ACC112 (cell line): Measurements from ENCODE around the gene BLVRA.
A peak's percentile ranks its signal among the peaks of the same experiment; 100 is the strongest.

ENCODE experiments used
- H2AFZ ChIP-seq: fragments of 200-600 bp; sonication (generic); one replicate; pipeline ENCODE4 v1.6.0; 2017; ENCODE audit warnings: antibody characterized with exemption, low read length; ENCODE audit not compliant: unreplicated experiment
- H3K27ac ChIP-seq: fragments of 200-600 bp; sonication (generic); 2 replicates; pipeline ENCODE4 v1.5.1; 2014; ENCODE audit warnings: low read depth, mild to moderate bottlenecking, antibody characterized with exemption, low read length, moderate library complexity
- H3K27me3 ChIP-seq: fragments of 200-600 bp; sonication (generic); 2 replicates; pipeline ENCODE4 v1.6.1; 2014; ENCODE audit warnings: mild to moderate bottlenecking, antibody characterized with exemption, low read length, moderate library complexity, mixed read lengths; ENCODE audit not compliant: insufficient read depth
- H3K36me3 ChIP-seq: fragments of 200-600 bp; sonication (generic); 2 replicates; pipeline ENCODE4 v1.6.1; 2016; ENCODE audit warnings: mild to moderate bottlenecking, antibody characterized with exemption, low read length, moderate library complexity, mixed read lengths; ENCODE audit not compliant: insufficient read depth
- H3K4me1 ChIP-seq: fragments of 200-600 bp; sonication (generic); one replicate; pipeline ENCODE4 v1.6.1; 2016; ENCODE audit warnings: low read length, mixed read lengths; ENCODE audit not compliant: insufficient read depth, unreplicated experiment, control insufficient read depth
- H3K4me3 ChIP-seq: fragments of 200-600 bp; sonication (generic); 2 replicates; pipeline ENCODE4 v1.5.1; 2014; ENCODE audit warnings: mild to moderate bottlenecking, low read depth, low read length
- H3K79me2 ChIP-seq: fragments of 200-600 bp; sonication (generic); one replicate; pipeline ENCODE4 v1.6.0; 2016; ENCODE audit warnings: low read length; ENCODE audit not compliant: control insufficient read depth, unreplicated experiment, insufficient read depth

Gene BLVRA

GRCh38 chr7:43834463-43835251 is 76.2 kb downstream of the BLVRA start:
- Histone ChIP-seq H3K4me1 (no peaks in the 10 kb centered on the region), H3K79me2 (no peaks in the 10 kb centered on the region), H2AFZ (no peak overlapping the region), H3K27me3 (no peaks in the 10 kb centered on the region), H3K4me3 (peak overlapping the region; percentile 57; the same call in 1 of the 2 replicates), H3K36me3 (peaks cover 7% of the 10 kb centered on the region; the same call in 1 of the 2 replicates), H3K27ac (no peak overlapping the region)

DNA sequence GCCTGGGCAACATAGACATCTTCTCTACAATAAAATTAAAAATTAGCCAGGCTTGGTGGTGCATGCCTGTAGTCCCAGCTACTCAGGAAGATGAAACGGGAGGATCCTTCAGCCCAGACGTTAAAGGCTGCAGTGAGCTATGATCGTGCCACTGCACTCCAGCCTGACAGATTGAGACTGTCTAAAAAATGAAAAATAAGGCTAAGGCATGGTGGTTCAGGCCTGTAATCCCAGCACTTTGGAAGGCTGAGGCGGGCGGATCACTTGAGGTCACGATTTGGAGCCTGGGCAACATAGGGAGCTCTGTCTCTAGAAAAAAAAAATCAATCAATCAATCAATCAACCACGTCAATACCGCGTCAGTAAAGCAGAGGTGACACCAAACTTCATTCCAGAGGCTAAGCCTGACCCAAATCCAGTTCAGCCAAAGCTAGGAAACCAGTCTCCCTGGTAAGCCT is 79.8 kb downstream of the BLVRA start:
- Histone ChIP-seq H3K4me1 (no peaks in the 10 kb centered on the region), H2AFZ (peak overlapping the region; percentile 58), H3K79me2 (no peaks in the 10 kb centered on the region), H3K4me3 (no peak overlapping the region), H3K36me3 (peaks cover 7% of the 10 kb centered on the region; the same call in 1 of the 2 replicates), H3K27ac (no peak overlapping the region), H3K27me3 (no peaks in the 10 kb centered on the region)

GRCh38 chr7:43843296-43843695 is 84.8 kb downstream of the BLVRA start:
- Histone ChIP-seq H3K4me1 (no peaks in the 10 kb centered on the region), H3K79me2 (no peaks in the 10 kb centered on the region), H3K4me3 (no peak overlapping the region), H3K36me3 (no peaks in the 10 kb centered on the region), H3K27ac (no peak overlapping the region), H2AFZ (no peak overlapping the region), H3K27me3 (no peaks in the 10 kb centered on the region)

DNA sequence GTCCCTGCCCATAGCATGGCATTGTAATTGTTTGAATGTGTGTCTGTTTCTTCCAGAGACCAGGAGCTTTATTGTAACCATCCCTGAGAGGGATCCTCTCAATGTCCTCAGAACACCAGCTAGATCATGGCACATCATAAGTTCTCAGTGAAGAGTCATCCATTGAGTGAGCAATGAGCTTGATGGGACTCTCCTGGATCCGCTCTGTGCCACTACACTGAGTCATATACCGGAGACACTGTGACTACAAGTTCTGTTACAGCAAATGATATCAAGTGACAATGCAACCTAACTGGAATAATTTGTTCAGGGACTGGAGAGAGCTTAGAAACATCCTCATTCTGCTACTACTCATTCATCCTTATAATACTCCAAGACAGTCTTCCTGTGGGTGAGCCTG is 85.8 kb downstream of the BLVRA start:
- H2AFZ ChIP-seq: no peak overlapping the region

DNA sequence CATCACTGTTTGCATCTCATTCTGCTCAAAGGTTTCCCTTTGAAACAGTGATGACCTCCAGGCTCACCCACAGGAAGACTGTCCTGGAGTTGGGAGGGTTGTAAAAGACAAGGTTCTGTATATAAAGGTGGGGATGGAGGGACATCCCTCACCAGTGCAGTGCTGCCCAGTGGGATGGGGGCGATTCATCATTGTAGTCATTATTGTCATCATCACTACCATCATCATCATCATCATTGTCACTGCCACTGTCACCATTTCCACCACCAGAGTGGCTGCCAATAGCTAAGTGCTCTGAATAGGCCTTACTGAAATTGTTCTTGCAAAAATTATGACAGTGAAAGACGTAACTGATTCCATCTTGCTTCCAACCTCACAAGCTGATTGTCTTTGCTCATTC is 86.2 kb downstream of the BLVRA start:
- H3K4me3 ChIP-seq: no peak overlapping the region
- H3K27me3 ChIP-seq: no peaks in the 10 kb centered on the region
- H3K4me1 ChIP-seq: no peaks in the 10 kb centered on the region
- H3K79me2 ChIP-seq: no peaks in the 10 kb centered on the region
- H3K36me3 ChIP-seq: no peaks in the 10 kb centered on the region
- H2AFZ ChIP-seq: no peak overlapping the region
- H3K27ac ChIP-seq: no peak overlapping the region

More for the DNA sequence above, 85.8 kb downstream of the BLVRA start:
- H3K4me1 ChIP-seq: no peaks in the 10 kb centered on the region
- no peaks in the 10 kb centered on the region for H3K79me2 ChIP-seq
- no peak overlapping the region for H3K4me3 ChIP-seq
- no peak overlapping the region for H3K27ac ChIP-seq
- no peaks in the 10 kb centered on the region for H3K36me3 ChIP-seq
- no peaks in the 10 kb centered on the region for H3K27me3 ChIP-seq

DNA sequence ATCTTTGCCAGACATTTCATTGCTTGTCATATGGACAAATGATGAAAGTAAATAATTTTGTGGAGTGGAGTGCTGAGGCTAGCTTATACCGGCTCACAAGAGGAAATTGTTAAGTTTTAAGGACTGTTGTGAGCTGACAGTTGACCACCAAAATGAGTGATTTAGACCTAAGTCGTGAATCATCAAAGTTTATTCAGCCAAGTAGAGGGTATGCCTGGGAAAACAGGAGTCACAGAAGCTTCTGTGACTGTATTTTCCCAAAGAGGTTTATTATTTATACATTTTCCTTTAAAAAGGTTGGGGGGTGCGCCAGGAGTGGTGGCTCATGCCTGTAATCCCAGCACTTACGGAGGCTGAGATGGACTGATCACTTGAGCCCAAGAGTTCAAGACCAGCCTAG is 89.0 kb downstream of the BLVRA start:
- Histone ChIP-seq H2AFZ (no peak overlapping the region), H3K4me1 (no peaks in the 10 kb centered on the region), H3K27ac (no peak overlapping the region), H3K4me3 (no peak overlapping the region), H3K79me2 (no peaks in the 10 kb centered on the region), H3K36me3 (no peaks in the 10 kb centered on the region), H3K27me3 (no peaks in the 10 kb centered on the region)

- Histone ChIP-seq H3K79me2 (no peaks in the 10 kb centered on the region), H3K4me1 (no peaks in the 10 kb centered on the region), H3K27me3 (no peaks in the 10 kb centered on the region)
Observed at GRCh38 chr7:43849047-43849446, 90.6 kb downstream of the BLVRA start.

DNA sequence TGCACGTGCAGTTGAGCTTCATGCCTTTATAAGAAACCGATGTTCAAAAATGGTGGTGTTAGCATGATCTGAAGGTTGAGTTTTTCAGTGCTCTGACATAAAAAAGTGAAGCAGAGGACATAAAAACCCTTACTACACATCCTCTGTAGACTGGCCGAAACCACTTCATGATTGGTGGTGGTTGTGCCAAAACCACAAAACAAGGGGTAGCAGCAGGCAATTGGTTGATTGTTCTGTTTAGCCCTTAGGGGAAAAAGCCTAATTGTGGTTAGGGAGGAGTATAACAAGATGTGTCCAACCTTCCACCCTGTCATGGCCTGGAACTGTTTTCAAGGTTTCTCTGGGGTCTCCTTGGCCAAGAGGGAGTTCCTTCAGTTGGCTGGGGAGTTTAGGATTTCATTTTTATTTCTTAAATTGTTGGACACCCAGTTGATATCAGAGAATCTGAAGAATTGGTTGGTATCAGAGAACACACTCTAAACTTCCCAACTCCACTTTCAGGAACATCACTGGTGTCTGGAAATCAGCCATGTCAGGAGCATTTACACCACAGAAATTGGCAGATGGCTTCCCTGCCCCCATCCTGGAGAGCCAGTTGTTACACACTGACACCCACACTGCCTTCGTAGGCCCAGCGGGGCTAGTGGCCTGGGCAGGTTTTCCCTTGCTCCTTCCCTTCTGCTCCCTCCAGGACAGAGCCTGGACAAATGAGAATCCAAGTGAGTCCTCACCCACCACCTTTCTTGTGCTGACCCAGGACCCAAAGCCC is 92.1 kb downstream of the BLVRA start:
- no peaks in the 10 kb centered on the region for H3K79me2 ChIP-seq
- no peak overlapping the region for H3K4me3 ChIP-seq
- no peaks in the 10 kb centered on the region for H3K36me3 ChIP-seq
- no peaks in the 10 kb centered on the region for H3K4me1 ChIP-seq
- H2AFZ ChIP-seq: no peak overlapping the region
- H3K27me3 ChIP-seq: no peaks in the 10 kb centered on the region
- H3K27ac ChIP-seq: no peak overlapping the region

More at GRCh38 chr7:43849047-43849446, 90.6 kb downstream of the BLVRA start:
- Histone ChIP-seq H2AFZ (no peak overlapping the region), H3K36me3 (no peaks in the 10 kb centered on the region), H3K4me3 (no peak overlapping the region), H3K27ac (no peak overlapping the region)

GRCh38 chr7:43851805-43852204 is 93.3 kb downstream of the BLVRA start:
- Histone ChIP-seq H3K4me1 (no peaks in the 10 kb centered on the region), H3K27ac (no peak overlapping the region), H3K79me2 (no peaks in the 10 kb centered on the region), H2AFZ (no peak overlapping the region), H3K27me3 (no peaks in the 10 kb centered on the region), H3K4me3 (no peak overlapping the region), H3K36me3 (no peaks in the 10 kb centered on the region)

- Histone ChIP-seq H3K4me3 (no peak overlapping the region), H3K36me3 (no peaks in the 10 kb centered on the region), H2AFZ (no peak overlapping the region), H3K4me1 (no peaks in the 10 kb centered on the region), H3K27me3 (no peaks in the 10 kb centered on the region), H3K27ac (no peak overlapping the region), H3K79me2 (no peaks in the 10 kb centered on the region)
Observed at GRCh38 chr7:43855176-43855575, 96.7 kb downstream of the BLVRA start.
